H9 (cell line): ENCODE results near the gene TMC8. TPM values are rescaled to one million over a fixed set of nuclear protein-coding genes. Genes with fewer than 3 reads are reported as not detected.
A peak's percentile ranks its signal among the peaks of the same experiment; 100 is the strongest.

ENCODE experiments used
- DNase-seq: peaks from one replicate; pipeline ENCODE4 v3.0.0-alpha.2; 2017
- H2AFZ ChIP-seq: one replicate; pipeline ENCODE4 v1.6.1; 2013; ENCODE audit warnings: mild to moderate bottlenecking, low read length, control low read depth, moderate library complexity
- H2AK5ac ChIP-seq: 2 replicates; pipeline ENCODE4 v1.6.1; 2013; ENCODE audit warnings: low read length, control low read depth, mixed read lengths; ENCODE audit not compliant: insufficient read length
- H2BK120ac ChIP-seq: one replicate; pipeline ENCODE4 v1.6.1; 2013; ENCODE audit warnings: low read depth, mild to moderate bottlenecking, low read length, control low read depth, inconsistent platforms; ENCODE audit not compliant: poor library complexity, severe bottlenecking
- H2BK12ac ChIP-seq: 2 replicates; pipeline ENCODE4 v1.6.1; 2013; ENCODE audit warnings: low read length, control low read depth, mixed read lengths, low read depth; ENCODE audit not compliant: insufficient read length
- H2BK15ac ChIP-seq: 2 replicates; pipeline ENCODE4 v1.6.1; 2013; ENCODE audit warnings: low read depth, low read length, control low read depth
- H2BK20ac ChIP-seq: one replicate; pipeline ENCODE4 v1.6.1; 2013; ENCODE audit warnings: low read depth, mild to moderate bottlenecking, low read length, control low read depth, inconsistent platforms; ENCODE audit not compliant: poor library complexity, severe bottlenecking
- H2BK5ac ChIP-seq: 2 replicates; pipeline ENCODE4 v1.6.1; 2013; ENCODE audit warnings: low read length, control low read depth, mixed read lengths; ENCODE audit not compliant: insufficient read length
- H3K14ac ChIP-seq: 2 replicates; pipeline ENCODE4 v1.6.1; 2013; ENCODE audit warnings: low read length, control low read depth; ENCODE audit not compliant: insufficient read depth
- H3K18ac ChIP-seq: 2 replicates; pipeline ENCODE4 v1.6.1; 2013; ENCODE audit warnings: low read depth, mild to moderate bottlenecking, mixed read lengths, low read length, control low read depth; ENCODE audit not compliant: insufficient read length
- H3K23ac ChIP-seq: 2 replicates; pipeline ENCODE4 v1.6.1; 2013; ENCODE audit warnings: low read length, control low read depth, mixed read lengths, low read depth; ENCODE audit not compliant: insufficient read length
- H3K23me2 ChIP-seq: 2 replicates; pipeline ENCODE4 v1.6.1; 2013; ENCODE audit warnings: low read depth, mild to moderate bottlenecking, mixed read lengths, low read length, control low read depth; ENCODE audit not compliant: insufficient read length, poor library complexity, severe bottlenecking
- H3K27ac ChIP-seq: 2 replicates; pipeline ENCODE4 v1.5.1; 2013; ENCODE audit warnings: low read length, control low read depth, mixed read lengths, low read depth; ENCODE audit not compliant: insufficient read length
- H3K27me3 ChIP-seq: 2 replicates; pipeline ENCODE4 v1.6.1; 2013; ENCODE audit warnings: low read length, control low read depth, inconsistent platforms; ENCODE audit not compliant: insufficient read depth
- H3K4ac ChIP-seq: 2 replicates; pipeline ENCODE4 v1.6.1; 2013; ENCODE audit warnings: low read depth, mild to moderate bottlenecking, control low read depth, inconsistent platforms, low read length, moderate library complexity
- H3K4me1 ChIP-seq: 2 replicates; pipeline ENCODE4 v1.6.1; 2013; ENCODE audit warnings: low read length, control low read depth, inconsistent platforms; ENCODE audit not compliant: insufficient read depth
- H3K4me2 ChIP-seq: 2 replicates; pipeline ENCODE4 v1.6.1; 2013; ENCODE audit warnings: low read length, control low read depth, mixed read lengths; ENCODE audit not compliant: insufficient read length, insufficient read depth
- H3K56ac ChIP-seq: 2 replicates; pipeline ENCODE4 v1.6.1; 2013; ENCODE audit warnings: low read depth, mild to moderate bottlenecking, mixed read lengths, low read length, control low read depth; ENCODE audit not compliant: insufficient read length
- H3K79me1 ChIP-seq: 2 replicates; pipeline ENCODE4 v1.6.1; 2013; ENCODE audit warnings: low read depth, mild to moderate bottlenecking, moderate library complexity, low read length, control low read depth, inconsistent platforms; ENCODE audit not compliant: insufficient read depth, poor library complexity, severe bottlenecking
- H3K79me2 ChIP-seq: 2 replicates; pipeline ENCODE4 v1.6.1; 2013; ENCODE audit warnings: low read length, control low read depth, inconsistent platforms; ENCODE audit not compliant: insufficient read depth
- H3K9ac ChIP-seq: 2 replicates; pipeline ENCODE4 v1.6.1; 2013; ENCODE audit warnings: low read length, control low read depth, mixed read lengths; ENCODE audit not compliant: insufficient read length; ENCODE audit errors: extremely low read depth
- H3K9me3 ChIP-seq: one replicate; pipeline ENCODE4 v1.6.1; 2013; ENCODE audit warnings: low read depth, low read length, inconsistent platforms; ENCODE audit not compliant: control insufficient read depth
- H3T11ph ChIP-seq: one replicate; pipeline ENCODE4 v1.6.1; 2013; ENCODE audit warnings: mild to moderate bottlenecking, low read length, control low read depth, inconsistent platforms
- H4K20me1 ChIP-seq: one replicate; pipeline ENCODE4 v1.6.1; 2013; ENCODE audit not compliant: control insufficient read depth, insufficient read length, insufficient read depth
- H4K5ac ChIP-seq: 2 replicates; pipeline ENCODE4 v1.6.1; 2013; ENCODE audit warnings: low read depth, mild to moderate bottlenecking, mixed read lengths, low read length, control low read depth; ENCODE audit not compliant: insufficient read length
- H4K8ac ChIP-seq: replicated peaks from 2 replicates; pipeline ENCODE4 v1.6.1; 2013; ENCODE audit warnings: low read length, control low read depth, mixed read lengths, low read depth; ENCODE audit not compliant: insufficient read length
- H4K91ac ChIP-seq: 2 replicates; pipeline ENCODE4 v1.6.1; 2013; ENCODE audit warnings: low read depth, mild to moderate bottlenecking, moderate library complexity, mixed read lengths, low read length, control low read depth; ENCODE audit not compliant: insufficient read length
- H3K27ac Mint-ChIP-seq, 3 experiments: 2 replicates in 2 of 3; 3 replicates in 1 of 3; pipeline ENCODE4 v1.8.0; 2020 to 2021; ENCODE audit warnings: mixed read lengths in 3 of 3, mild to moderate bottlenecking in 1 of 3, moderate library complexity in 1 of 3
- H3K27me3 Mint-ChIP-seq: 2 replicates; pipeline ENCODE4 v1.8.0; 2021; ENCODE audit warnings: low read depth, mild to moderate bottlenecking, moderate library complexity, mixed read lengths
- H3K36me3 Mint-ChIP-seq, 3 experiments: 2 replicates in 2 of 3; 3 replicates in 1 of 3; pipeline ENCODE4 v1.8.0; 2020 to 2021; ENCODE audit warnings: low read depth in 3 of 3, mixed read lengths in 3 of 3; ENCODE audit not compliant: insufficient read depth in 1 of 3
- H3K4me1 Mint-ChIP-seq, 2 experiments: 2 replicates each; pipeline ENCODE4 v1.8.0; 2020; ENCODE audit warnings: mixed read lengths in 2 of 2
- H3K4me3 Mint-ChIP-seq, 2 experiments: 2 replicates in 1 of 2; 3 replicates in 1 of 2; pipeline ENCODE4 v1.8.0; 2020 to 2021; ENCODE audit warnings: mild to moderate bottlenecking in 2 of 2, mixed read lengths in 2 of 2, moderate library complexity in 1 of 2
- H3K9me3 Mint-ChIP-seq, 2 experiments: 2 replicates in 1 of 2; 3 replicates in 1 of 2; pipeline ENCODE4 v1.8.0; 2020; ENCODE audit warnings: mild to moderate bottlenecking in 2 of 2, mixed read lengths in 2 of 2, moderate library complexity in 1 of 2
- CTCF ChIP-seq: fragments of 200-600 bp; sonication (generic); conservative IDR thresholded peaks from 3 replicates; pipeline ENCODE4 v1.8.0; 2021; ENCODE audit warnings: antibody characterized with exemption, mild to moderate bottlenecking
- WGBS: extraction: QIAGEN DNeasy Blood & Tissue Kit; methylation state at CpG from one replicate; pipeline ENCODE4 v1.1.7; 2013; ENCODE audit warnings: missing lambda C conversion rate, low lambda C conversion rate, mixed read lengths; ENCODE audit not compliant: insufficient read length; ENCODE audit errors: extremely low coverage; 5-methylcytosine and 5-hydroxymethylcytosine counted together
- total RNA-seq: library from RNA; stranded (reverse); gene quantifications from 2 replicates; pipeline ENCODE4 v1.2.1, GENCODE V29; 2021

Gene TMC8
- total RNA-seq, 1 experiment from 2014 or later, result 1.0 TPM

- Histone ChIP-seq H3K4ac (no peak overlapping the region), H4K91ac (no peak overlapping the region), H2BK120ac (no peak overlapping the region)
These were observed 2.6 kb upstream of the TMC8 start for GRCh38 chr17:78127888-78128550.

More at GRCh38 chr17:78127888-78128550, 2.6 kb upstream of the TMC8 start:
- H2BK15ac ChIP-seq, result no peak overlapping the region
- H3T11ph ChIP-seq, result no peak overlapping the region
- H2AK5ac ChIP-seq, result no peak overlapping the region
- H2BK12ac ChIP-seq, result no peak overlapping the region
- H4K8ac ChIP-seq, result no peak overlapping the region
- peaks cover 19% of the 10 kb centered on the region for H3K23me2 ChIP-seq
- Mint-ChIP-seq H3K27me3 (peaks cover 8% of the 10 kb centered on the region), H3K36me3 (peaks cover 7 to 11% (median 9%) of the 10 kb centered on the region in 3 experiments), H3K9me3 (no peaks in the 10 kb centered on the region; a peak in 2 of 5 replicates), H3K4me1 (peaks cover 24% of the 10 kb centered on the region in 2 experiments), H3K27ac (peak overlapping the region in 1 of 3 experiments; percentile 82; a peak in 2 of 7 replicates), H3K4me3 (peak overlapping the region; percentile 81 to 85)
- no peaks in the 10 kb centered on the region for H3K79me1 ChIP-seq
- no peak overlapping the region for H3K23ac ChIP-seq
- H3K27me3 ChIP-seq, result no peaks in the 10 kb centered on the region; the same call in 1 of the 2 replicates
- WGBS, result no CpG with 5 or more reads among the region's 39 CpGs
- H3K79me2 ChIP-seq, result no peaks in the 10 kb centered on the region; the same call in 1 of the 2 replicates
- no peak overlapping the region; the same call in 1 of the 2 replicates for H3K14ac ChIP-seq
- no peak overlapping the region for H3K9ac ChIP-seq
- DNase-seq, result no peak
- no peak overlapping the region for H4K5ac ChIP-seq
- H3K9me3 ChIP-seq, result no peaks in the 10 kb centered on the region
- peak overlapping the region; percentile 22 for H3K18ac ChIP-seq
- H2AFZ ChIP-seq, result no peak overlapping the region
- peak overlapping the region; percentile 64 for H3K4me2 ChIP-seq
- no peak overlapping the region for H2BK5ac ChIP-seq
- no peak for TF ChIP-seq CTCF
- H2BK20ac ChIP-seq, result no peak overlapping the region
- H3K56ac ChIP-seq, result no peak overlapping the region
- peaks cover 10% of the 10 kb centered on the region; the same call in 1 of the 2 replicates for H3K4me1 ChIP-seq
- no peaks in the 10 kb centered on the region for H4K20me1 ChIP-seq
- H3K27ac ChIP-seq, result no peak overlapping the region
